Ectodermal cell (in vitro differentiated cells): ENCODE measurements around the gene CCDC83.
"Not testable (repeated sequence)": the region's sequence is repeated elsewhere in the genome, so short reads cannot be mapped to it uniquely, and the experiment has no call there.

ENCODE experiments used
- H3K27ac ChIP-seq: 2 replicates; pipeline ENCODE4 v1.7.0; 2013; ENCODE audit warnings: mild to moderate bottlenecking, low read depth, low read length; ENCODE audit not compliant: insufficient read depth, poor library complexity, severe bottlenecking
- H3K27me3 ChIP-seq: 2 replicates; pipeline ENCODE4 v1.7.0; 2013; ENCODE audit warnings: mild to moderate bottlenecking, low read length; ENCODE audit not compliant: insufficient read depth, control insufficient read depth, poor library complexity, severe bottlenecking
- H3K36me3 ChIP-seq: one replicate; pipeline ENCODE4 v1.7.0; 2013; ENCODE audit warnings: low read length; ENCODE audit not compliant: control insufficient read depth, insufficient read depth
- H3K4me1 ChIP-seq: one replicate; pipeline ENCODE4 v1.7.0; 2013; ENCODE audit warnings: low read length; ENCODE audit not compliant: control insufficient read depth, insufficient read depth
- H3K4me3 ChIP-seq: 2 replicates; pipeline ENCODE4 v1.7.0; 2013; ENCODE audit warnings: low read depth, low read length, control low read depth; ENCODE audit not compliant: insufficient read depth
- H3K9me3 ChIP-seq: 2 replicates; pipeline ENCODE4 v1.7.0; 2013; ENCODE audit warnings: mild to moderate bottlenecking, low read length, moderate library complexity; ENCODE audit not compliant: control insufficient read depth
- WGBS, 2 experiments: methylation state at CpG; one replicate each; pipeline ENCODE4 v1.1.7; 2013; ENCODE audit warnings: missing lambda C conversion rate in 2 of 2; 5-methylcytosine and 5-hydroxymethylcytosine counted together

CCDC83 gene

GRCh38 chr11:85950317-85951048 lies 95.3 kb downstream of the CCDC83 start:
- Histone ChIP-seq H3K36me3 (no peaks in the 10 kb centered on the region), H3K27me3 (no peaks in the 10 kb centered on the region), H3K9me3 (no peaks in the 10 kb centered on the region), H3K4me1 (no peaks in the 10 kb centered on the region), H3K27ac (no peak overlapping the region), H3K4me3 (no peak overlapping the region)
- WGBS, 2 experiments, result 91 to 92% methylated on average over 8 of the region's 8 CpGs

DNA sequence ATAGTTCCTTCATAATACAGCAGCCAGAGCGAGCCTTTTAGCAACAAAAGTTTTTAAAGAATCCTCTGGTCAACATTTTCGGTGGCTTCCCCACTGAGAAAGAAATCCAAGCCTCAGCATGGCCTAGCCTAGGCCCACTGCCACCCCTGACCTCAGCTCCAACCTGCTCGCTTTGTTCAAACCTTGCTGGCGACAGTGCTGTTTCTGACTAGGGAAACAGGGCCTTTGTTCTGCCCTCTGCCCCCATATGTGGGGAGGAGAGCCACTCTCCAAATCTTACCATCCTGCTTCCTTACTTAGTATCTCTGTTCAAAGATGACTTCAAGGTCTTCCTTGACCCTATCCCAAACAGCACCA lies 95.8 kb downstream of the CCDC83 start:
- Histone ChIP-seq H3K36me3 (no peaks in the 10 kb centered on the region), H3K9me3 (no peaks in the 10 kb centered on the region), H3K4me1 (no peaks in the 10 kb centered on the region), H3K27ac (no peak overlapping the region), H3K27me3 (no peaks in the 10 kb centered on the region), H3K4me3 (no peak overlapping the region)
- 86 to 88% methylated on average over 4 of the region's 4 CpGs for WGBS, 2 experiments

DNA sequence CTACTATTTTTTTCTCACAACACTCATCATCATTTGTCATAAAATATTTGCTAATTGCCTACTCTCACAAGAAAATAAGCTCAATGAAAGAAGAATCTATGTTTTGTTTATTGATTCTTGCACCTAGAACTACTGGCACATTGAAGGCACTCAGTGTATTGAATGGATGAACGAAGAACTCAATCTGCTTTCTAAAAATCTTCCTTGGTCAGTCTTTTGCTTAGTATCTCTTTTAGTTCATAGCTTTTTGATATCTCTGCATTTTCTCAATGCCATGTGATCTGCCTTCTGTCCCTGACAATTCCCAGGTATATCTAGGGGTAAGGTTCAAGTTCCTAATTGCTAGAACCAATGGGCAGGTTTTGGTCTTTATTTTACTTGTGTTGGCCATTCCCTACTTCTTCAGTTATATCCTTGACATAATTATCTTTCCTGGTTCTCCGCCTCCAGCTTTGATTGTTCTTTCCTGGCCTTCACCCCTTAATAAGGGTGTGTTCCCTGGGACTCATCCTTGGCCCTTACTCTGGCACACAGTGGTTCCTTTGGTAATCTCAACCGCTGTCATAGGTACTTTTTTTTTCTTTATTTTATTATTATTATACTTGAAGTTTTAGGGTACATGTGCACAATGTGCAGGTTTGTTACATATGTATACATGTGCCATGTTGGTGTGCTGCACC lies 96.4 kb downstream of the CCDC83 start:
- Histone ChIP-seq H3K36me3 (peaks cover 2% of the 10 kb centered on the region), H3K4me1 (no peaks in the 10 kb centered on the region)
- WGBS, 2 experiments, result 95 to 99% methylated on average over 2 of the region's 3 CpGs

DNA sequence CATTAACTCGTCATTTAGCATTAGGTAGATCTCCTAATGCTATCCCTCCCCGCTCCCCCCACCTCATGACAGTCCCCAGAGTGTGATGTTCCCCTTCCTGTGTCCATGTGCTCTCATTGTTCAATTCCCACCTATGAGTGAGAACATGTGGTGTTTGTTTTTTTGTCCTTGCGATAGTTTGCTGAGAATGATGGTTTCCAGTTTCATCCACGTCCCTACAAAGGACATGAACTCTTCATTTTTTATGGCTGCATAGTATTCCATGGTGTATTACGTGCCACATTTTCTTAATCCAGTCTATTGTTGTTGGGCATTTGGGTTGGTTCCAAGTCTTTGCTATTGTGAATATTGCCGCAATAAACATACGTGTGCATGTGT lies 96.9 kb downstream of the CCDC83 start:
- WGBS, 2 experiments, result 83 to 89% methylated on average over 5 of the region's 7 CpGs
- H3K27ac ChIP-seq, H3K9me3 ChIP-seq, H3K27me3 ChIP-seq, H3K4me1 ChIP-seq, H3K4me3 ChIP-seq, H3K36me3 ChIP-seq: not testable (repeated sequence)

More for the DNA sequence above, 96.4 kb downstream of the CCDC83 start:
- no peak overlapping the region for H3K4me3 ChIP-seq
- H3K9me3 ChIP-seq, result no peaks in the 10 kb centered on the region
- H3K27ac ChIP-seq, result no peak overlapping the region
- no peaks in the 10 kb centered on the region for H3K27me3 ChIP-seq

- Histone ChIP-seq H3K36me3 (peaks cover 4% of the 10 kb centered on the region), H3K9me3 (no peaks in the 10 kb centered on the region), H3K4me3 (no peak overlapping the region), H3K27ac (no peak overlapping the region), H3K4me1 (no peaks in the 10 kb centered on the region), H3K27me3 (no peaks in the 10 kb centered on the region)
- 91 to 94% methylated on average over 1 of the region's 2 CpGs for WGBS, 2 experiments
Observed at GRCh38 chr11:85953491-85954143, 98.4 kb downstream of the CCDC83 start.

- peaks cover 4% of the 10 kb centered on the region for H3K36me3 ChIP-seq
- H3K4me3 ChIP-seq, result no peak overlapping the region
- no peaks in the 10 kb centered on the region for H3K4me1 ChIP-seq
- H3K27ac ChIP-seq, result no peak overlapping the region
- WGBS, 2 experiments, result 86 to 89% methylated on average over 1 of the region's 1 CpG
- no peaks in the 10 kb centered on the region for H3K27me3 ChIP-seq
- H3K9me3 ChIP-seq, result no peaks in the 10 kb centered on the region
Observed at GRCh38 chr11:85955531-85955930, 100.3 kb downstream of the CCDC83 start.

DNA sequence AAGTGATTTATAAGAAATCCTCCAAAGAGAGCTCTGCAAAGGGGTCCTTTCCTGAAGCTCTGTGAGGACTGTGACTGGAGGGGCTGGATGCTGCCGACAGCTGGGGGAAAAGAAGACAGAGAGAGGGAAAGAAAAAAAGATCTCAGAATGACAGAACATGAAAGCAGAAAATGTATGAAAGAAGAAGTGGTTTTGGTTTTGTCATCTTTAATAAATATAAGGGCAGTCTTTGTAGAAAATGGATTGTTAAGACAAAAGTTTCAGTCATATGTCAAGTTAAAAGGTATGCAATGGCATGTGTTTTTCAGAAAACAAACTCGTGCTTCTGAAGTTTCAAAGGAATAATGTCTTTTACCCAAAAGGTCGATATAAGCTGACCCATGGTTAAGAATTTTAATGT lies 105.5 kb downstream of the CCDC83 start:
- Histone ChIP-seq H3K9me3 (no peaks in the 10 kb centered on the region), H3K4me1 (no peaks in the 10 kb centered on the region), H3K27ac (no peak overlapping the region), H3K36me3 (peaks cover 6% of the 10 kb centered on the region), H3K4me3 (no peak overlapping the region), H3K27me3 (no peaks in the 10 kb centered on the region)
- 88 to 95% methylated on average over 3 of the region's 3 CpGs for WGBS, 2 experiments

DNA sequence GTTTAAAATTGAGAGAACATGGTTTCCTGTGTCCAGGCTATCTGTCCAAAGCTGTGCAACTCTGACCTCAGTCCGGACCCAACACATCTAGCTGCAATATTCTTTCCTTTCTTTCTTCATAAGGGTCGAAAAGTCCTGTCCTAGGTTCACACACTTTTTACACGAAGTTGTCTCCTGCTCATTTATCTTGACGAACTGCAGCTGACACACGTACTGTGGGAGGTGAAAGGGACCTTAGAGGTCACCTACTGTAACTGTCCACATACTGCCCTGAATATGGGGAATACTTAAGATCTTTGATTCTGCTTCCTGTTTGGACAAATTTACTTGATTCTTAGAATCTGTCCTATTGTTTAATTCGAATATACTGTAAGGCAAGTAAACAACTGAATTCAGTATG lies 105.9 kb downstream of the CCDC83 start:
- no peak overlapping the region for H3K4me3 ChIP-seq
- H3K9me3 ChIP-seq, result no peaks in the 10 kb centered on the region
- peaks cover 9% of the 10 kb centered on the region for H3K36me3 ChIP-seq
- no peak overlapping the region for H3K27ac ChIP-seq
- WGBS, 2 experiments, result 84 to 86% methylated on average over 6 of the region's 6 CpGs
- no peaks in the 10 kb centered on the region for H3K4me1 ChIP-seq
- H3K27me3 ChIP-seq, result no peaks in the 10 kb centered on the region

DNA sequence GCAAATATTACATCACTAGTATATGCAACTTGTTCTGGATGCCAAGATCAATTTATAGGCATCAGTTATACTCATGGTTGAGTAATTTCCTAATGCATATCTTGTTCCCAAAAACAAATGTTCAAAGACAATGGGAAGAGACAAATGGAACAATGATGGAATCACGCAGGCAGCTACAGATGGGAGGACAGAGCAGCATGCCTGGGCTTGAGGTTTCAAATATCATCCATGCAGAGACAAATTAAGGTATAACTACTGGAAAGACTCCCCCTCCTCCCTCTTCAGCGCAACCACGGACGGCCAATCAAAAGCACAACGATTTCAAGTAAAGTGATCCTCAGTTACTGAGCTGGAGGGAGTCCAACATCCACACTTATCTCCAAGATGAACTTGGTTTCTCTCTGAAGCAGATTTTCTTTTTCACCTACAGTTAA lies 106.8 kb downstream of the CCDC83 start:
- Histone ChIP-seq H3K36me3 (peaks cover 7% of the 10 kb centered on the region), H3K9me3 (no peaks in the 10 kb centered on the region), H3K4me1 (no peaks in the 10 kb centered on the region), H3K27me3 (no peaks in the 10 kb centered on the region), H3K4me3 (no peak overlapping the region), H3K27ac (no peak overlapping the region)
- 78 to 85% methylated on average over 5 of the region's 5 CpGs for WGBS, 2 experiments

GRCh38 chr11:85965202-85965601 lies 110.0 kb downstream of the CCDC83 start:
- 93 to 96% methylated on average over 1 of the region's 2 CpGs for WGBS, 2 experiments
- no peak overlapping the region for H3K27ac ChIP-seq
- H3K36me3 ChIP-seq, result peaks cover 7% of the 10 kb centered on the region
- H3K4me3 ChIP-seq, result no peak overlapping the region
- H3K4me1 ChIP-seq, result no peaks in the 10 kb centered on the region
- H3K9me3 ChIP-seq, result no peaks in the 10 kb centered on the region
- H3K27me3 ChIP-seq, result no peaks in the 10 kb centered on the region
